Fibroblast of skin of right biceps (primary cell): ENCODE data around the gene ACBD3.

ENCODE experiments used
- DNase-seq: peaks from one replicate; pipeline ENCODE4 v3.0.0-alpha.2; 2013

The ACBD3 gene

GRCh38 chr1:226201029-226201593 is 14.6 kb upstream of the ACBD3 start:
- no peak for DNase-seq

GRCh38 chr1:226199971-226200370 is 13.4 kb upstream of the ACBD3 start:
- no peak for DNase-seq

GRCh38 chr1:226195144-226195543 is 8.6 kb upstream of the ACBD3 start:
- no peak for DNase-seq

- DNase-seq, result no peak
These were observed 839 bp upstream of the ACBD3 start for GRCh38 chr1:226187380-226187779.

- no peak for DNase-seq
These were observed 430 bp upstream of the ACBD3 start for GRCh38 chr1:226187019-226187322.

GRCh38 chr1:226185141-226186036 is 1.2 kb downstream of the ACBD3 start:
- peak; percentile 33 for DNase-seq

GRCh38 chr1:226181996-226182714 is 4.4 kb downstream of the ACBD3 start:
- peak; percentile 61 for DNase-seq

- no peak for DNase-seq
These were observed 9.7 kb downstream of the ACBD3 start for GRCh38 chr1:226176870-226177269.

- no peak for DNase-seq
These were observed 14.0 kb downstream of the ACBD3 start for GRCh38 chr1:226172589-226172988.

GRCh38 chr1:226166341-226166740 is 20.2 kb downstream of the ACBD3 start:
- DNase-seq, result no peak

GRCh38 chr1:226164154-226164553 is 22.4 kb downstream of the ACBD3 start:
- no peak for DNase-seq

GRCh38 chr1:226162898-226163297 is 23.6 kb downstream of the ACBD3 start:
- DNase-seq, result no peak

- DNase-seq, result no peak
These were observed 27.6 kb downstream of the ACBD3 start for GRCh38 chr1:226158983-226159382.

GRCh38 chr1:226158457-226158856 is 28.1 kb downstream of the ACBD3 start:
- DNase-seq, result no peak

- DNase-seq, result no peak
These were observed 28.7 kb downstream of the ACBD3 start for GRCh38 chr1:226157761-226158316.

GRCh38 chr1:226154593-226154992 is 31.9 kb downstream of the ACBD3 start:
- DNase-seq, result no peak

- peak; percentile 7 for DNase-seq
These were observed 36.7 kb downstream of the ACBD3 start for GRCh38 chr1:226149806-226150205.

GRCh38 chr1:226148121-226148648 is 38.4 kb downstream of the ACBD3 start:
- no peak for DNase-seq

- DNase-seq, result no peak
These were observed 42.5 kb downstream of the ACBD3 start for GRCh38 chr1:226144045-226144444.

- DNase-seq, result peak; percentile 3
These were observed 50.8 kb downstream of the ACBD3 start for GRCh38 chr1:226135709-226136108.

- no peak for DNase-seq
These were observed 51.4 kb downstream of the ACBD3 start for GRCh38 chr1:226135059-226135651.

GRCh38 chr1:226134170-226135058 is 52.1 kb downstream of the ACBD3 start:
- DNase-seq, result no peak
